Panc1 (cell line): Measurements from ENCODE around the gene BLVRA. TPM values are rescaled to one million over a fixed set of nuclear protein-coding genes. Genes with fewer than 3 reads are reported as not detected.

ENCODE experiments used
- ATAC-seq: fragments of 200-7000 bp; cut with Tn5 transposase; 2 replicates; pipeline ENCODE4 v1.9.1; 2020; ENCODE audit warnings: mild to moderate bottlenecking, moderate library complexity
- BruUV-seq: library from RNA; stranded (reverse); fragments of 400-500 nt; replicated peaks from 2 replicates; lab custom pipeline; 2021; lab: Mats Ljungman, UMichigan
- CTCF ChIA-PET: fragments of 300-600 bp; sonication (Branson Sonifier 250); formaldehyde crosslinking; loops from one replicate; lab custom pipeline; 2022; ENCODE audit warnings: antibody characterized with exemption; lab: Charles Lee
- POLR2A ChIA-PET: fragments of 300-600 bp; sonication (Branson Sonifier 250); formaldehyde crosslinking; loops from one replicate; lab custom pipeline; 2022; ENCODE audit warnings: antibody characterized with exemption; lab: Charles Lee
- DNase-seq: peaks from one replicate; pipeline ENCODE4 v3.0.0-alpha.2; 2010; ENCODE audit warnings: low read depth, low spot score
- H3K27ac ChIP-seq: 2 replicates; pipeline ENCODE4 v1.5.1; 2011; ENCODE audit warnings: mild to moderate bottlenecking, low read length, inconsistent platforms
- H3K27me3 ChIP-seq: fragments of 200-500 bp; sonication (Bioruptor generic); 2 replicates; pipeline ENCODE4 v1.6.0; 2014; ENCODE audit warnings: low read length, inconsistent platforms; ENCODE audit not compliant: control insufficient read depth, insufficient read depth
- H3K36me3 ChIP-seq: fragments of 200-500 bp; sonication (Bioruptor generic); 2 replicates; pipeline ENCODE4 v1.5.1; 2014; ENCODE audit warnings: inconsistent platforms, mild to moderate bottlenecking, low read length, moderate library complexity; ENCODE audit not compliant: control insufficient read depth, insufficient read depth
- H3K4me1 ChIP-seq: 2 replicates; pipeline ENCODE4 v1.5.1; 2011; ENCODE audit warnings: inconsistent platforms, mild to moderate bottlenecking, low read length, moderate library complexity; ENCODE audit not compliant: control insufficient read depth, insufficient read depth
- H3K4me3 ChIP-seq, 2 experiments: 2 replicates each; pipeline ENCODE4 v1.5.1; 2011 to 2012; ENCODE audit warnings: low read depth in 2 of 2, low read length in 2 of 2, mild to moderate bottlenecking in 2 of 2, inconsistent platforms in 1 of 2, moderate library complexity in 1 of 2
- H3K9me3 ChIP-seq: fragments of 200-500 bp; sonication (Bioruptor generic); 2 replicates; pipeline ENCODE4 v1.5.1; 2014; ENCODE audit warnings: low read depth, mild to moderate bottlenecking, inconsistent platforms, low read length, moderate library complexity; ENCODE audit not compliant: control insufficient read depth, insufficient read depth
- REST ChIP-seq, 2 experiments: IDR thresholded peaks; 2 replicates each; pipeline ENCODE4 v1.6.1; 2011 to 2012; ENCODE audit warnings: low read depth in 2 of 2, control low read depth in 1 of 2, low read length in 1 of 2, mild to moderate bottlenecking in 1 of 2, moderate library complexity in 1 of 2; ENCODE audit not compliant: insufficient read depth in 1 of 2
- TCF7L2 ChIP-seq: IDR thresholded peaks from 2 replicates; pipeline ENCODE4 v1.6.1; 2011; ENCODE audit warnings: mild to moderate bottlenecking, low read depth, low read length, inconsistent platforms
- in situ Hi-C: cut with HindIII; loops from 2 replicates; pipeline ENCODE4 v1.10.0; 2016; ENCODE audit warnings: low sequenced_read_pairs, low pct_unique_long_range_greater_than_20kb
- intact Hi-C: fragments of 100-400 bp; cut with micrococcal nuclease; formaldehyde crosslinking; loops from one replicate; pipeline ENCODE4 v1.10.0; 2022; ENCODE audit not compliant: unreplicated experiment
- total RNA-seq: library from RNA; stranded (reverse); gene quantifications from one replicate; pipeline ENCODE4 v1.2.1, GENCODE V29; 2021; ENCODE audit not compliant: unreplicated experiment
- TF ChIP-seq, protein P1 (sequence below): fragments of 450-650 bp; IDR thresholded peaks from 2 replicates; pipeline ENCODE4 v1.5.1; 2017; ENCODE audit warnings: mild to moderate bottlenecking

Gene BLVRA
- total RNA-seq, 1 experiment from 2014 or later = 85.5 TPM

- H3K27ac ChIP-seq = no peak overlapping the region
- intact Hi-C loops (no loop called here), in situ Hi-C loops (no loop called here)
- ATAC-seq (no peak), DNase-seq (no peak)
- TF ChIP-seq REST (IDR thresholded peaks at IDR 0.05; ENCODE audit: insufficient read depth in 1 of 2, low read depth in 2 of 2, low read length in 1 of 2) (no peak), TCF7L2 (no peak)
- TF ChIP-seq, protein P1, sequence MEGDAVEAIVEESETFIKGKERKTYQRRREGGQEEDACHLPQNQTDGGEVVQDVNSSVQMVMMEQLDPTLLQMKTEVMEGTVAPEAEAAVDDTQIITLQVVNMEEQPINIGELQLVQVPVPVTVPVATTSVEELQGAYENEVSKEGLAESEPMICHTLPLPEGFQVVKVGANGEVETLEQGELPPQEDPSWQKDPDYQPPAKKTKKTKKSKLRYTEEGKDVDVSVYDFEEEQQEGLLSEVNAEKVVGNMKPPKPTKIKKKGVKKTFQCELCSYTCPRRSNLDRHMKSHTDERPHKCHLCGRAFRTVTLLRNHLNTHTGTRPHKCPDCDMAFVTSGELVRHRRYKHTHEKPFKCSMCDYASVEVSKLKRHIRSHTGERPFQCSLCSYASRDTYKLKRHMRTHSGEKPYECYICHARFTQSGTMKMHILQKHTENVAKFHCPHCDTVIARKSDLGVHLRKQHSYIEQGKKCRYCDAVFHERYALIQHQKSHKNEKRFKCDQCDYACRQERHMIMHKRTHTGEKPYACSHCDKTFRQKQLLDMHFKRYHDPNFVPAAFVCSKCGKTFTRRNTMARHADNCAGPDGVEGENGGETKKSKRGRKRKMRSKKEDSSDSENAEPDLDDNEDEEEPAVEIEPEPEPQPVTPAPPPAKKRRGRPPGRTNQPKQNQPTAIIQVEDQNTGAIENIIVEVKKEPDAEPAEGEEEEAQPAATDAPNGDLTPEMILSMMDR = no peak
- H3K4me3 ChIP-seq = no peak overlapping the region
- H3K27me3 ChIP-seq = no peaks in the 10 kb centered on the region
- no peaks in the 10 kb centered on the region for H3K36me3 ChIP-seq
- CTCF ChIA-PET = no interaction called here
- BruUV-seq = no TSS peak
- H3K4me1 ChIP-seq = no peaks in the 10 kb centered on the region
- POLR2A ChIA-PET = no interaction called here
- no peaks in the 10 kb centered on the region for H3K9me3 ChIP-seq
These were observed 97.8 kb downstream of the BLVRA start for GRCh38 chr7:43856316-43856715.

Other genes with a start within 250 kb of the BLVRA start
- gene STK17A, start 175.6 kb upstream of the BLVRA start, total RNA-seq = 21.3 TPM
- gene COA1, start 29.2 kb upstream of the BLVRA start, total RNA-seq = 65.5 TPM
- 224 TPM for gene MRPS24, start 110.8 kb downstream of the BLVRA start, total RNA-seq
- 34.3 TPM for gene URGCP, start 147.9 kb downstream of the BLVRA start, total RNA-seq
- 35.9 TPM for gene UBE2D4, start 167.8 kb downstream of the BLVRA start, total RNA-seq
- not detected for gene SPDYE1, start 239.2 kb downstream of the BLVRA start, total RNA-seq